Activated CD4-positive, alpha-beta T cell treated with anti-CD3 and anti-CD28 coated beads for 1 hour (primary cell): ENCODE data around the gene CACNA1H.
"Not testable (repeated sequence)": the region's sequence is repeated elsewhere in the genome, so short reads cannot be mapped to it uniquely, and the experiment has no call there.

Experiments used
- DNase-seq: peaks from one replicate; pipeline ENCODE4 v3.0.0-alpha.2; 2020

The CACNA1H gene

DNA sequence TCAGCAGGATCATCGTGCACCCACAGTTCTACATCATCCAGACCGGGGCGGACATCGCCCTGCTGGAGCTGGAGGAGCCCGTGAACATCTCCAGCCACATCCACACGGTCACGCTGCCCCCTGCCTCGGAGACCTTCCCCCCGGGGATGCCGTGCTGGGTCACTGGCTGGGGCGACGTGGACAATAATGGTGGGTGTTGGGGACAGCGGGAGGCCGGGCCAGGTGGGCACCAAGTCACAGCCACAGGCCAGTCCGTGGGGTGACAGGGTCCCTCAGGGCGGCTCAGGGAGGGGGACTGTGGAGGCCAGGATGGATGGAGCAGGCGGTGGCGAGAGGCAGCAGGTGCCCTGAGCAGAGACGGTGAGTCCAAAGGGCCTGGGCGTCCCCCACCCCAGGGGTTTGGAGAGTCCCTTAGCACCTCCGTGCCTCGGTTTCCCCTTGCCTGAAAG is 104.0 kb downstream of the CACNA1H start:
- DNase-seq = no peak

DNA sequence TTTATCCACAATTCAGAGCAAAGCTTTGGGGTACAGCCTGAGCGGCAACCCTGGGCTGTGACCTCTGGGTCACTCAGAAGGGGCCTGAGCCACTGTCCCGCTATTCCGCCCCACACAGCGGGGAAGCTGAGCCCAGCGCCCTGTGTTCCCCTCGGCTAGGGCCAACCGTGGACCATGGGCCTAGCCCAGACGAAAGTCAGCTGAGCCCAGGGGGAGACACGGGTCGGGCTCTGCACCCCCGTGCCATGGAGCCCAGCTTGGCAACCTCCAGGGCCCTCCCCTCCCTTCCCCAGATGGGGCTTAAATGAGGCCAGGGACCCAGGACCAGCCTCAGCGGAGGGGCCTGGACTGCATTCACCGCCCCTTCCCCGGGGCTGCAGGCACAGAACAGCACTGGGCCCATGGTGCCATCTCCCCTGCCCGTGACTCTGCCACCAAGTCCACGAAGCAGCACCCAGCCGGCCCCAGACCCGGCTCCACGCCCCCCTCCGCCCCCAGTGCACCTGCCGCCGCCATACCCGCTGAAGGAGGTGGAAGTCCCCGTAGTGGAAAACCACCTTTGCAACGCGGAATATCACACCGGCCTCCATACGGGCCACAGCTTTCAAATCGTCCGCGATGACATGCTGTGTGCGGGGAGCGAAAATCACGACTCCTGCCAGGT is 104.8 kb downstream of the CACNA1H start:
- no peak for DNase-seq

DNA sequence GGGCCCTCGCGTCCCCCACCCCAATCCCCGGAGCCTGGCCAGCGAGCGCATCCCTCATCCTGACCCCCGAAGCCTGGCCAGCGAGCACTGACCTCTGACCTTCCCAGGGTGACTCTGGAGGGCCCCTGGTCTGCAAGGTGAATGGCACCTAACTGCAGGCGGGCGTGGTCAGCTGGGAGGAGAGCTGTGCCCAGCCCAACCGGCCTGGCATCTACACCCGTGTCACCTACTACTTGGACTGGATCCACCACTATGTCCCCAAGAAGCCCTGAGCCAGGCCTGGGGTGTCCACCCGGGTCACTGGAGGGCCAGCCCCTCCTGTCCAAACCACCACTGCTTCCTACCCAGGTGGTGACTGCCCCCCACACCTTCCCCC is 105.3 kb downstream of the CACNA1H start:
- DNase-seq = no peak

DNA sequence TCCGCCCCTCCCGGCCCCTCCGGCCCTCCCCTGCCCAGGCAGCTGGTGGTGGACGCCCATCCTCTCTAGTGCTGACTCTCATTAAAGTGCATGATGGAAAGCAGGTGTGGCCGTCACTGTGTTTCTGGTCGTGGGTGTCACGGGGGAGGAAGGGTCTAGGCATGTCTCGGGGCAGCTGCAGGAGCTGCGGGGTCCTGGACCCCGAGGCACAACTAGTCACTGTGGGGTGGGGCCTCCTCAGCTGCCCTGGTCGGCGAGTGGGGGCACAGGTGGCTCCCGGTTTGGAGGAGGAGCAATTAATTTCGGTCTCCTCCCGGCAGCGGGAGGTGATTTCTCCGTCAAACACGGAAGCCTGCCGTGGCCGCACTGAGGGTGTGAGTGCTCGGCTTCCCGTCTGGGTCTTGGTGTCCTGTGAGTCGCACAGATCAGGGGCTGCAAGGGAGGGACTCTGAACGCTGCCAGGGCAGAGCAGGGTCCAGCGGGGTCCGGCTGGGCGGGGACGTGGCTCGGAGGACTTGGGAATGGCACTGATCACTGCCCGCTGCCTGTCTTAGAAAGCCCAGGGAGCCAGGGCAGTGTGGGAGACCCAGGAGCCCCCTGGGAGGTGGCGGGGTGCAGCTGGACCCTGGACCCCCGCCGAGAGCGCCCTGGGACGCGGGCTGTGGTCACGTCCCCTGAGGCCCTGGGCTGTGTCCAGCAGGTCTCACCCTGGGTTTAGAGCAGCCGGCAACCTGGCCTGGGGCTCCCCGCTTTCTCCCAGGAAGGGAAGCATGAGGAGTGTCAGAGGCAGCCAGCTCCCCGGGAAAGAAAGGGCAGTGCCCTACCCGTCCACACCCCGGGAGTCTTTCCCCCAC is 106.2 kb downstream of the CACNA1H start:
- DNase-seq = no peak

DNA sequence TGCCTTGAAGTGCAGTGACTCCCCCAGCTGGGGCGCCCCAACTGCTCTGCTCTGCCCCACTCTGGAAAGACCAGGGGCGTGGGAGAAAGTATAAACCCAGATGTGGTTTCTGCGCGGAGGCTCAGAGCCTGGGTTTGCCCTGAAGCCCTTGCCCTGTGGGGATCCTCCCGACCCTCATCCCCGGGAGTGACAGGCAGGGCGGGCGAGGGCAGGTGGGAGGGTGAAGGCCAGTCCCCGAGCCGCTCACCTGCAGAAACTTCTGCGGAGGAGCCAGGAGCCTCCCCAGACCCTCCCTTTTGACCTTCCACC is 106.8 kb downstream of the CACNA1H start:
- no peak for DNase-seq

DNA sequence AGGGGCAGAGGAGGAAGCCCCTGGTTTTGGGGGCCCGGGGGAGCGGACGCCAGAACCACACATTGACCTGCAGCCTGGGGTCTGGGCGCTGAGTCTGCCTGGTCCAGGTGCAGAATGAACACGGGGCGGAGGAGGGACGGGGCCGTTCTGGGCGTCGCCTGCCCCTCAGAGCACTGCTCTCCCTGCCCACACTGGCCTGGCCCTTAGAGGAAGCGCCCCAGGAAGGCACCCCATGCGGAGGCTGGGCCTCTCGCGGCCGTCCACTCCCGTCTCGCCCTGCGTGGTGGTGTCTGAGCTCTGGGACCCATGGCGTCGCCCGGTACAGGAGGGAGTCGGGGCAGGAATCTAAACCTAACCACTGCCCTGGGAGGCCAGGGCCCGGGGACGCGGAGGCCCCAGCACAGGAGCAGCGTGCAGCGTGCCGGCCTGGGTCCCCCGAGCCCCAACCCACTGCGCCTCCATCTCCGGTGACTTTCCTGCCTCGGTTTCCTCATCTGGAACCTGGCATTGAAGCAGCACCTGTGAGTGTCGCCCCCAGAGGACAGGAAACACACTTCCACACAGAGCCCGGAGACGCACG is 107.3 kb downstream of the CACNA1H start:
- DNase-seq = no peak

DNA sequence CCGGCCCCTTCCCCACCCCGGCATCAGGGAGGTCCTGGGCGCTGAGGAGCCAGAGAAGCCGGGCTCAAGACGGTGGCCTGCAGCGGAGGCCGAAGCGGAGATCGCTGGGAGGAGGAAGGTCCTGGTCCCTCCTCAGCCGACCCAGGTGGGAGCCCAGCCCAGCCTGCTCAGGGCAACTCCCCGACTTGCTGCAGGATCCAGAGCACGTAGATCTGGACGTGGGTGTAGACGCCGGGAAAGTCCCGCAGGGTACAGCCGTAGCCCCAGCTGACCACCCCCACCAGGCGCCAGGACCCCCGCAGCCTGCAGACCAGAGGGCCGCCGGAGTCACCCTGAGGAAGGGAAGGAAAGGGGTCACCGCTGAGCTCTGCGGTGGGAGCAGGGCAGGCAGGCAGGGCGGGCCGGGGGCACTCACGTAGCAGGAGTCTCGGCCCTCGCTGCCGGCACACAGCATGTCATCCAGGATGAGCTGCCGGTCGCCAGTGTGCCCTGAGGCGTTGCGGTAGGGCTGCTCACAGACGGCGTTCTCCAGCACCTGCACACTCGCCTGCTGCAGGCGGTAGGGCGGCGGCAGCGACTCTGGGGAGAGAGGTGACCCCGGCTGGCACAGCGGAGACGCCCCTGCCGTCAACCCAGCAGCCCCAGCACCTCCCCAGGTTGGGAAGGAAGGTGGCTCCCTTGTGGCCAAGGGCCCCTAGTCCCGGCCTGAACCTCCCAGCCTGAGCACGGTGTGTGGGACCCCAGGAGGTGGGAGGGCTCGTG is 108.4 kb downstream of the CACNA1H start:
- DNase-seq = no peak

DNA sequence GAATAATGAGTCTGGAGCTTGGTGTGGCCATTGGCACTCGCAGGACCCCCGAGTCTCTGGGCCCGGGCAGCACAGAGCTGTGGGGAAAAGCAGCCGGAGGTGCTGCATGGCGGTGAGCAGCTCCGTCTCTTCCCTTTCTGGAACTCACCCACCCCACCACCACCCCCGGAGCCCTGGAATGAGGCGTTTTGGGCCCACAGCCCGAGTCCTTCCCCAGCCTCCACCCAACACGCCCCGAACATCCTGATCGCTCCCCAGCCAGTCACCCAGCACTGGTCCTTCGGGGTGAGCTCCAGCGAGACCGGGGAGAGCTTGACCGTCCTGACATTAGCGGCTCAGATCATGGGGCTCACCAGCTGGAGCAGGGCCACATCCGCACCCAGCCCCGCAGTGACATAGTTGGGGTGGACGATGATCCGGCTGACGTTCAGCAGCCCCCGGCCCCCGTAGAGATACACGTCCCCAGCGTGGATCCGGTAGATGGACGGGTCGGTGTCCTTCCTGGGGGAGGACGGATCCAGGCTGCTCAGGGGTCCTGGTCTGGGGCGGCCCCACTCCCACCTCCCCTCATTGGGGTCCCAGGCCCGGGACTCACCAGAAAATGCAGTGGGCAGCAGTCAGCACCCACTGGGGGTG is 109.4 kb downstream of the CACNA1H start:
- no peak for DNase-seq

DNA sequence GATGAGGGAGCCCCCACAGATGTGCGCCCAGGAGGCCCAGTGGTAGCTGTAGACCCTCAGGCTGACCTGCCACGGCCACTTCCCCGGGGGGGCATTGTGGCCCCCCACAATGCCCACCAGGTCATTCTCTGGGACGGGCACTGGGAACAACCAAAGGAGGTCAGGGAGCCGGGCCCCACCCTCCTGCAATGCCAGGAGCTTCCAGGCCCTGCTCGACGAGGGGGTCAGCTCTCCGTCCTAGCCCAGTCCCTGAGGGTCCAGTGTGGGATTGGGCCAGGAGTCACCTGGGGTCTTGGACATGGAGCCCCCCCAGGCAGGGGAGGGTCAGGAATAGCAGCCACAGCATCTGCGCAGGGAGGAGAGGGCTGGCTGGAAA is 109.9 kb downstream of the CACNA1H start:
- no peak for DNase-seq

DNA sequence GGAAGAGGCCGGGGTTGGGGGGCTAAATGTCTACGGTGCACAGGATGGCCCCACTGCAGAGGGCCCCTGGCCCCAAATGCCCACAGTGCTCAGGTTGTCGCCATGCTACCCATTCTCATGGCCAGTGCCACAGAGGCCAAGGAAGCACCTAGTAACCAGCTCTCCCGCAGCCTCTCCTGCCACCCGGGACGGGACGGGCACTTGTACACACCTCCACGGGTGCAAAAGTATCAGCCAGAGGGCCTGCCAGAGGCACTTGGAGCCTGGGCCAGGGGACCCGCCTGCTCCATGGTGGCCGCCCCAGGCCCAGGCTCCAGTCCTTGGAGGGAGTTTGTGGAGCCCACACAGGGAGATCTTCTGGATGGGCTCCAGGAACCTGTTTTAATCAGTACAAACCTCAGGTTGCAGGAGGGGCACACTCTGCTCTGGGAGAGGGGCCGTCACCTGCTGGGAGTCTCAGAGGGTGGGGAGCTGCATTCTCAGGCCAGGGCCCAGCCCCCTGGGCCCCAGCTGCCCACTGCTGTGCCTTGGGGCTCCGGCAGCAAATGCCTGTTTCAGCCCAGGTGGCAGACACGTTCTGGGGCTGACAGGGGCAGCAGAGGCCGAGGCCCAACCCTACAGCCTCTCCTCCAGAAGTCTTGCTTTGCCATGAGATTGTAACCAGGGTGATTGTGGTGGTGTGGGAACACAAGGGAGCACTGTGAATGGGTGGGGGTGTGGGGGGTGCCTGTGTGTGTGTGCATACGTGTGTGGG is 110.9 kb downstream of the CACNA1H start:
- DNase-seq = no peak

DNA sequence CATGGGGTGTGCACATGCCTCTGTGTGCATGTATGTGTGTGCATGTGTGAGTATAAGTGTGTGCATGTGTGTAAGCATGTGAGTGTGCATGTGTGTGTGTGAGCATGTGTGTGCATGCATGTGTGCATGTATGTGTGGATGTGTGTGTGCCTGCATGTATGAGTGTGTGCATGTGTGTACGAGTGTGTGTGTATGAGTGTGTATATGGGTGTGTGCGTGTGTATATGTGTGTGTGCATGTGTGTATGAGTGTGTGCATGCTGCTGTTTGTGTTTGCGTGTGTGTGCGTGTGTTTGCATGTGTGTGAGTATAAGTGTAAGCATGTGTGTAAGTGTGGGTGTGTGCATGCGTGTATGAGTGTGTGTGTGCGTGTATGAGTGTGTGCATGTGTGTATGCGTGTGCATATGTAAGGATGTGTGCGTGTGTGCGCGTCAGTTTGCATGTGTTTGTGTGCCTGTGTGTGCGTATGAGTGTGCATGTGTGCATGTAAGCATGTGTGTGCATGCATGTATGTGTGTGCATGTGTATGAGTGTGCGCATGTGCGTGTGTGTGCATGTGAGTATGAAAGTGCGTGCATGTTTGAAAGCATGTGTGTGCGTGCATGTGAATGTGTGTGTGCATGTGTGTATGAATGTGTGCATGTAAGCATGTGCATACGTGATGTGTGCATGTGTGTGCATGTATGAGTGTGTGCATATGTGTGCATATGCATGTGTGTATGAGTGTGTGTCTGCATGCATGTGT is 111.6 kb downstream of the CACNA1H start:
- DNase-seq = no peak

DNA sequence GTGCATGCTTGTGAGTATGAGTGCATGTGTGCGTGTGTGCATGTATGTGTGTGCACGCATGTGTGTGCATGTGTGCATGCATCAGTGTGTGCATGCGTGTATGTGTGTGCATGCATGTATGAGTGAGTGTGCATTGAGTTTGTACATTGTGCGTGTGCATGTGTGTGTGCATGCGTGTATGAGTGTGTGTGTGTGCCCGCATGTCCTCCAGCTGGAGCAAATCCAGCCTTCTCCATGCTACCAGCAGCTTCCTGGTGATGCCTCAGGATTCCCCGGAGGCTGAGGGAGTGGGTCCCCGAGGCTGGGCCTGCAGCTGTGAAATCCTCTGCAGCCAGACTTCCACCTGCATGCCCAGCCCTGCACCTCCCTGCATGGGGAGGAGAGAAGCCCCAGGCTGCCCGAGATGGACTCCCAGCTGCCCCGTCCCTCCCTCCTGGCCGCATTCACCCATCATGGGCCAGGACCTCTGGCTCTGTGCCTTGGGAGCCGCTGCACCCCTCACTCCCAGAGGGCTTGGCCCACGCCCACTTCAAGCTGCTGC is 112.3 kb downstream of the CACNA1H start:
- DNase-seq = no peak

DNA sequence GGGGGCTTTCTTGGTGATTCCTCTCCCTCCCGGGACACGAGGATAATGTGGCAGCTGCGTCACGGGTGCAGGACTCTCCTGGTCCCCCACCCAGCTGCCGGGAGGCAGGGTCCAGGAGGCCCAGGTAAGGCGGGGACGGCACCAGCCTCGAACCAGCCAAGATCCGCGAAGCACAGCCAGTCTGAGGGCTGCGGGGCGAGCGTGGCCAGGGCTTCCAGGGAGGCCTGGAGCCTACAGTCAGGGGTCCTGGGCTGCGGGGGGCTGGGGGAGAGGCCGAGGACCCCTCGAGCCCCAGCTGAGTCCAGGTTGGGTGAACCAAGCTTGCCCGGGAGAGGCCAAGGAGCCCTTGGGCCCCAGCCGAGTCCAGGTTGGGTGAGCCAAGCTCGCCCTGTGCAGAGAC is 112.9 kb downstream of the CACNA1H start:
- no peak for DNase-seq

DNA sequence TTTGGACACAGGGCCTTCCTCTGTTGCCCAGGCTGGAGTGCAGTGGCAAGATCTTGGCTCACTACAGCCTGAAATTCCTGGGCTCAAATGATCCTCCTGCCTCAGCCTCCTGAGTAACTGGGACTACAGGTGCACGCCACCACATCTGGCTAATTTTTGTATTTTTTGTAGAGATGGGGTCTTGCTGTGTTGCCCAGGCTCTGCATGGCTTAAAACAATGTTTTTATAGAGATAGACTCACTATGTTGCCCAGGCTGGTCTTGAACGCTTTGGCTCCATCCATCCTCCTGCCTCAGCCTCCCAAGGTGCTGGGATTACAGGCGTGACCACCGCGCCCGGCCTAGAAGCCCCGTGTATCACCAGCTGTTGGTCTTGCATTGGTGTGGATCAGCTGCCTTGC is 116.5 kb downstream of the CACNA1H start:
- DNase-seq = not testable (repeated sequence)

DNA sequence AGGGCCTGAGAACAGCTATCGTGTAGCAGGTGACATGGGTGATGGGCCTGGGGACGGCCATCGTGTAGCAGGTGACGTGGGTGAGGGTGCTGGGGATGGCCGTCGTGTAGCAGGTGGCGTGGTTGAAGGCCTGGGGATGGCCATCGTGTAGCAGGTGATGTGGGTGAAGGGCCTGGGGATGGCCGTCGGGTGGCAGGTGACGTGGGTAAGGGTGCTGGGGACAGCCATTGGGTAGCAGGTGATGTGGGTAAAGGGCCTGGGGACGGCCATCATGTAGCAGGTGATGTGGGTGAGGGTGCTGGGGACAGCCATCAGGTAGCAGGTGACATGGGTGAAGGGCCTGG is 118.4 kb downstream of the CACNA1H start:
- DNase-seq = no peak
